Putamen (tissue), 1 donor: ENCODE data around the gene PLA2G1B.

Experiments used
- DNase-seq: peaks from one replicate; pipeline ENCODE4 v3.0.0-alpha.2; 2016; ENCODE audit warnings: low spot score

The PLA2G1B gene

DNA sequence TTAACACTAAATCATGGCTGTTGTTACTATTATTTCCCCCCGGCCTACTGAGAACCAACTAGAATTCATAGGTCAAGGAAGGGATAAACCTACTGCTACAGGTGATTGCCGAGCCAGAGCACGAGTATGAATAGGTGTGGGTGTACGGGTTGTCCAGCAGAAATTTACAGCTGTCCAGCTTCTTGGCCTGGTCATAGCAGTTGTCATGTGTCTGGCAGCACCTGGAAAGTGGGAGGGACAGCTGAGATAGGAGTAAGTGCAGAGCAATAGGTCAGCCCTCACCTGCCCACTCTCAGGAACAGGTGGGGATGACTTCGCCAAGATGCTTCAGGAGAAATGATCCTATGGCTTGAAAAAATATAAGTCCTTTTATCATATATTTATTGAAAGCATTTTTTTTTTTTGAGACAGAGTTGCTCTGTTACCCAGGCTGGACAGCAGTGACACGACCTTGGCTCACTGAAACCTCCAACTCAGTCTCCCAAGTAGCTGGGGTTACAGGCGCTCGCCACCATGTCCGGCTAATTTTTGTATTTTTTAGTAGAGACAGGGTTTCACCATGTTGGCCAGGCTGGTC lies 2.6 kb downstream of the PLA2G1B start:
- DNase-seq: no peak

DNA sequence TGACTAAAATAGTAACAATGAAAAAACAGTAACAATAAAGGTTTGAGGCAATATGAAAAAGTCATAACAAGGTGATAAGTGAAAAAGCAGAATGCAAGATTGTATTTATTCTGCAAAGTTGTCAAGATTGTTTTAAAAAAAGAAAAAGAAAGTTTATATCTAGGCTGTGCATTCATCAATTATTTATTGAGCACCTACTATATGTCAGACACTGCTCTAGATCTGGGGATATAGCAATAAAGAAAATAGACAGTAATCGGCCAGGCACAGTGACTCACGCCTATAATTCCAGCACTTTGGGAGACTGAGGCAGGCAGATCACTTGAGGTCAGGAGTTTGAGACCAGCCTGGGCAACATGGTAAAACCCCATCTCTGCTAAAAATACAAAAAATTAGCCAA lies 3.8 kb downstream of the PLA2G1B start:
- no peak for DNase-seq

DNA sequence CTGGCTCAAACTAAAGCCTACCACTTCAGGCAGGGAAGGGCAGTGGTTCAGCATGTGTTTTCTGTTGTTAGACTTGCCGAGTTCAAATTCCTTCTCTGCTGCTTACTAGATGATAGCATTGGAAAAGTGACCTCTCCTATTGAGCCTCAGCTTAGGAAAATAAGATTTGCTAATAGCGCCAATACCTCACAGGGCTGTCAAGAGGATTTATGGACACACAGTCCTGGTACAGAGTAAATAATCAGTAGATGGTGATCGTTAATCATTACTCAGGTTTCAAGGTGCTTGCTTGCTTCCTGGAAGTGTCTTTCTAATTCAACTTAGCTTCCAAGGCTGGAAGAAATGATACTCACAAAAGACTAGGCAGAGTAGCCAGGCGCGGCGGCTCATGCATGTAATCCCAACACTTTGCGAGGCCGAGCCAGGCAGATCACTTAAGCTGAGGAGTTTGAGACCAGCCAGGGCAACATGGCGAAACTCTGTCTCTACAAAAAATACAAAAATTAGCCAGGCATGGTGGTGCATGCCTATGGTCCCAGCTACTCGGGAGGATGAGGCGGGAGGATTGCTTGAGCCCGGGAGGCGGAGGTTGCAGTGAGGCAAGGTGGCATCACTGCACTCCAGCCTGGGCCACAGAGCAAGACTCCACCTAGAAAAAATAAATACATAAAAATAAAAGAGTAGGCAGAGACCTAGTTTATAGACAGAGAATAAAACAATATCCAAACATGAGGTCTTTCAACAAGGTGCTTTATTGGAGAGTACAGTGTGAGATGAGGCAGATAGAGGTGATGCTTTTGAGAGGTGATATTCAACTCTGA lies 6.0 kb downstream of the PLA2G1B start:
- DNase-seq: no peak

DNA sequence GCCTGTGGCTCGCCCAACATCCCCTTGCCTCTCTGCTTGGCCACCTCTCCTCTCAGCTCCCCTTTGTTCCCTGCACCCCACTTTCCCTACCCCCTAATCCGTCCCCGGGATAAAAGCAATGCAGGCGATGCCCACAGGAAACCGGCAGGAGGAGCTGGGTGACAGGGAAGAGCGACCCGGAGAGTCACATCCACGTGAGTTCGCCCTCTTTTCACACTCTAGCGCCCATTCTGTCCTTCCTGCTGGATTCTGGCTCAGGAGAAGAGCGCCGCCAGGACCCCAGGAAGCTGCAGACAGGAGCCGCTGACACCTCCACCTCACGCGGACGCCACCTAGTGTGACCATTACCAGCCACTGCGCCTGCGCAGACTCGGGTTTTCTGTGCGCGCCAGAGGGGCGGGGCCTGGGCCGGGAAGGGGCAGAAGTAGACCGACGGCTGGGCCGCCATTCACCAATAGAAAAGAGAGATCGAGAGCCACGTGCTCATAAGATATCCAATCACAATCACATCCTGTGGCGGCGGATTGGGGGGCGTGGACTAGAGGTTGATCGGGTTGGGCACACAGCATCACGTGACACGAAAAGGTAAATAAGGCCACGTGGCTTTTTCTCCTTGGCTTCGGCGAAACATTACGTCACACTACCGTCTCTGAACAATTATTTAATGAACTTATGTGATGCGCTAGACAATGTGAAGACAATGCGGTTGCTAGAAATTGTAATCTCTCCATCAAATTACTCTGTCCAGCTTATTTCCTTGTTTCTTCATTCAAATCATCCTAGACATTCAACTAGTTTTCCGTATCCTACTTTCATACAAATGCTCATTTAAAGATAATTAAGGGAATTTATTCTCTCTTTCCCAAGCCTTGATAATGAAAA lies 10.1 kb downstream of the PLA2G1B start:
- DNase-seq: peak; percentile 99

DNA sequence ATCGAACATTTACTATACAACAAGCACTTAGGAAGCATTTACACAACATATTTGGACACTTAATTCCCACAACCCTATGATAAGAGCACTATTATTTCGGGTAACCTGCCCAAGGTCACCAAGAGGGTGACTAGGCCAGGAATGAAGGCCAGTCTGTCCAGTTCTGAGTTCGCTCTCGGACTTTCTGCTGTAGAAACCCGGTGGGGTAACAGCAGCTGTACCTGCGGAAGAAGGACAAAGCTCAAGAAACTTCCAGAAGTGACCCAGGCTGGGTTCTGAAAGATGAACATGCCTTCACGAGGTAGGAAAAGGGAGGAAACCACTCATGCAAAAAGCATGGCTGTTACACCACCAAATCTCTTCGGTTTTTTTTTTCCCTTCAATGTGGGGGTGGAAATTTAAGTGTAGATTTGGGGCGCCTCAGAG lies 10.8 kb downstream of the PLA2G1B start:
- no peak for DNase-seq

DNA sequence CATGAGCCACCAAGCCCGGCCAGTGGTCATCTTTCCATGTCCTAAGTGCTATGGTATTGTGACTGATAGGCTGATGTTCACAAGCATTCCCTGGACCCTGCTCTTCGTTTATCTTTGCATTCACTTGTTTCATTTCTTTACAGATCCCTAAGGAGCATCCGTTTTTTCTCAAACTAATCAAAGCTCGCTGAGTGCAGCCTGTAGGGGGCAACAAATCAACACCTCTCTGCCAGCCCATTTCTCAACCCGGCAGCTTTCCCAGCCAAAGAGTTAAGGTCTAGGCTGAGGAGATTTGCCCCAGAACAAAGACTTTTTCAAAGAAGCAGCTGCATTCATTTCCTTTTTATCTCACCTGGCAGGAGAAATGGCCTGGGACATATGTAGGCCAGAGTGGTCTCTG lies 13.4 kb downstream of the PLA2G1B start:
- DNase-seq: no peak

DNA sequence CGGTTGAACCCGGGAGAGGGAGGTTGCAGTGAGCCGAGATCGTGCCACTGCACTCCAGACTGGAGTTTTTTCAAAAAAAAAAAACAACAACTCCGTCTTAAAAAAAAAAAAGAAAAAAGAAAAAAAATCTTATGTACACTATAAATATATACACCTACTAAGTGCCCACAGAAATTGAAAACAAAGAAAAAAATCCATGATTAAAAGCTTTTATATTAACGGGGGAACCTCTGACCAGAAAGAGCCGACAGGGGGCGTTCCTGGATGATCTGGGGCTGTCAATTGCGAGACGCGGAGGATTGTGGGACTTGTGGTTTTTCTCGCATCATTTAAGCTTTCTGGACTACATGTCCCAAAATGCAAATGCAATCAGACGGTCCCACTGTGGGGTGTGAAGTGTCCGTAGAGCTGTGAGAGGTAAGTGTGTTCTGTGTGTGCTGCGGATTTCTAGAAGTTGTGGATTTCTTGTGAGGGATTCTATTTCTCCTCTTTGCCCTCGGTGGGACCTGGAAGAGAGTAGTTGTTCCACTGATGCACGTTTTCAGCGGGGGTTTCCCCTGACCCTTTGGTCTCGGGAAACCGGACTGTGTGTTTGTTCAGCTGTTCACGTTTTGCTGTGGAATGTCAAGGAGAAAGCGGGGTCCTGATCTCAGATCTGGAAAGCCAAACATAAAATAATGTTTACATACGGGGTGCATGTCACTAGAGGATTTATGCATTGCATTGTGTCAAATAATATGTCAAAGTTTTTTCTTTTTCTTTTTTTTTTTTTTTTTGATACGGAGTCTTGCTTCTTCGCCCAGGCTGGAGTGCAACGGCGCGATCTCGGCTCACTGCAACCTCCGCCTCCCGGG lies 25.4 kb downstream of the PLA2G1B start, which contains the start of gene SIRT4:
Gene SIRT4 (plus strand): TSS at position 360 of the 854 bp plus-strand sequence. CDS start 1,241 bp downstream, outside the sequence.
- DNase-seq: peak; percentile 97

DNA sequence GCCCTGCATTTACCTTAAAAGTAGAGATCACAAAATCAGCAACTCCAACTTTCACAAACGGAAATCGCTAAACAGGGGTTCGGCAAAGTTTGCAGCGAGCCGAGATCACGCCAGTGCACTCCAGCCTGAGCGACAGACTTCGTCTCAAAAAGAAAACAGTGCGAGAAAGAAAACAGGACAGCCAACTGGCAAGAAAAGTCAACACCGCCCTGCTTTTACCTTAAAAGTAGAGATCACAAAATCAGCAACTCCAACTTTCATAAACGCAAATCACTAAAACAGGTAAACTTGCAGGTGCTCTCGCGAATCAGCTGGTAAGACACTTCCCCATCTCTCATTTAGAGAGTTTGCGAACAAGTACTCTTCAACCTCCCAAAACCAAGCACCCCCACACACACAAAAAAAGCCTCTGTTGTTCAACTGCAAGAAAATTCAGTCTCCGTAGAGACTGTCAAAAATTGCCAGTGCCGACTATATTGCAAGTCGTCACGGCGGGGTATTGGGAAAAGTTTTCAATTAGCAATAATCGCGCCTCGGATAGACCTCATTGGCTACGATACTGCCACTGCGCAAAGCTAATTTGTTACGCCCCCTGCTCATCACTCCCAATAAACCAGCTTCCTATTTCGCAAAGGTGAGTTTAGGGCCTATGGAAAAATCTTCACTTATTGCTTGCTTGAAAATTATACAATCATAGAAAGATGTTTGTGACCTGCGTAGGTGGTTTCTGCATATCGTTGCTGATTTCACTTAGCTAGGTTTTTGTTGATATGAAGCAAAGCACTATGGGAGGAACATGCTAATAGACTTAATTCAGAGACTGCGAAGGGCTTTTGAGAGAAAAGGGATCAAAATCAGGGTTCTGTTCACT lies 34.7 kb downstream of the PLA2G1B start, which contains the start of gene RNU4-1:
Gene RNU4-1 (minus strand): TSS at position 577 of the 871 bp plus-strand sequence.
- DNase-seq: peak; percentile 87

DNA sequence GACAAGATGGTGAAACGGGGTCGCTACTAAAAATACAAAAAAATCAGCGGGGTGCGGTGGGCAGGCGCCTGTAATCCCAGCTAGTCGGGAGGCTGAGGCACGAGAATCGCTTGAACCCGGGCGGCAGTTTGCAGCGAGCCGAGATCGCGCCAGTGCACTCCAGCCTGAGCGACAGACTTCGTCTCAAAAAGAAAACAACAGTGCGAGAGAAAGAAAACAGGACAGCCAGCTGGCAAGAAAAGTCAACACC lies 35.2 kb downstream of the PLA2G1B start:
- no peak for DNase-seq

DNA sequence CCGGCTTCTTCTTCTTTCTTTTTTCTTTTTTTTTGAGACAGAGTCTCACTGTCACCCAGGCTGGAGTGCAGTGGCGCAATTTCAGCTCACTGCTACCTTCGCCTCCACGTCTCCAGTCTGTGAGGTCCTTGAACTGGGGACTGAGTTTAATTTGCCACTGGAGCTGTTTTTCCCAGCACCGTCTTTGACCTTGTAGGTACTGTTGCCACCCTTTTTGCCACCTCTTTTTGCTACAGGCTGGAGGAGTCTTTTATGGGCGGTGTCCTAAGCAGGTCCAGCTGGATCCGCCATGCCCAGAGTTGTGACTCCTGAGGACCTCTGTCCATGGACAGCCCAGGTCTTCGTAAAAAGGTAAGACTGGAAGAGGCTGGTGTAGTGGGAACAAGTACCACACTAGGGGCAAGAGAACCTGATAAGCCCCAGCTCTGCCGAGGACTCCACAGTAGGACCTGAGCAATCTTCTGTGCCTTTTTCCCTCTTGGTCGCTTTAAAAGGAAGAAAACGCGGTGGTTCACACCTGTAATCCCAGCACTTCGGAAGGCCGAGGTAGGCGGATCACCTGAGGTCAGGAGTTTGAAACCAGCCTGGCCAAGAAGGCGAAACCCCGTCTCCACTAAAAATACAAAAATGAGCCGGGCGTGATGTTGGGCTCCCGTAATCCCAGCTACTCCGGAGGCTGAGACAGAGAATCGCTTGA lies 36.8 kb downstream of the PLA2G1B start:
- DNase-seq: no peak

DNA sequence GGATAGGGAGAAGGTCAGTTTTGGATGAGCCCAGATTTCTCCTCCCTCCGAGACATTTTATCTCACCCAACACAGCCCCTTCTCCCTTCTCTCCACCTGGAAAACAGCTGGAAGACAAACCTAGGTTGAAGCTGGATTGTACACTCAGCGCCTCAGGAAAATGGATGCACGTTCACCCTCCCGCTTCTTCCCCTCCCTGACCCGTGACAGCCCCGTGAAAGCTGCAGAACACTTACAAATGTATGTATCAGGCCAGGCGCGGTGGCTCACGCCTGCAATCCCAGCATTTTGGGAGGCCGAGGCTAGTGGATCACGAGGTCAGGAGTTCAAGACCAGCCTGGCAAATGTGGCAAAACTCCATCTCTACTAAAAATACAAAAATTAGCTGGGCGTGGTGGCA lies 40.1 kb downstream of the PLA2G1B start:
- no peak for DNase-seq

DNA sequence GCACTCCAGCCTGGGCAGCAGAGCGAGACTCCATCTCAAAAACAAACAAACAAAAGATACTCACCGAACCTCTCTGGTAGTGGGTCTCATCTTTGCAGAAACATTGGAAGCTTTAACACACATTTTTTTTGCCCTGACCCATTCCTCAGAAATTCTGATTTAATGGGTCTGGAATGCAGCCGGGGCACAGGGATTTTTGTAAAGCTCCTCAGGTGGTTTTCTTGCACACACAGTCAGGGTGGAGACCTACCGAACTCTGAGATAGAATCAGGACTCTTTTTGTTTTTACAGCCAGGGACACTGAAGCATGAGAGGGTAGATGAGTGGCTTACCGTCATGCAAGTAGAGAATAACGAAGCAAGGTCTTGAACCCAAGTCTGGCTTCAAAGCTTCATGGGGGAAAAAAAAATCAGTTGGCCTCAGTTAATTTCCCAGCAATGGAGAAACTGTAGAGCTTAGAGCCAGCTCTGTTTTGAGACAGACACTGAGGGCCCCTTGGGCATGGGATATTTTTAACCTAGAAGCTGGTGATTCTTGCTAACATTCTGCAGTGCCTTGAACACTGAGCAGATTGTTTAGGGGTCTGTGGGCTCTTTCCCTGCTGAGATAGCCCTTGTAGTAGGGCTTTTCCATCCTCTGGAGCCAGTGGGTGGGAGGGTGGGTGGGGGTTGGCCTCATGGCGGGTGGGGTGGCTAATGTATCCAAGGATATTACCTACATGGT lies 40.6 kb downstream of the PLA2G1B start:
- DNase-seq: no peak

DNA sequence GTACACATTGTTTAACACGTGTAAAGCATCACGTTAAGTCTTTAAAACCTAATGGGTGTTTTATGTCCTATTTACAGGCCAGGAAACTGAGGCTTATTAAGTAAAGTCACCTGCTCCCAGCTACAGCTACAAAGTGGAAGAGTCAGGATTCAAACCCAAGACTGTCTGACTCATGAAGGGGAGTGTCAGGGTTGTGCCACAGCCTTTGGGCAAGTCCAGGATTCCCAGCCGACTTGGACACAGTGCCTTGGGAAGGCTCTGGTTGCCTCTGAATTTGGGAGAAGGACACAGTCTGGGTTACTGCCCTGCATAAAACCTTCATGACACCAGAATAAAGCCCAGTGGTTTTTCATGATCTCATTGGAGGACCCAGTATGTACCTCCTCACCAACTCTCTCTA lies 43.2 kb downstream of the PLA2G1B start:
- no peak for DNase-seq

DNA sequence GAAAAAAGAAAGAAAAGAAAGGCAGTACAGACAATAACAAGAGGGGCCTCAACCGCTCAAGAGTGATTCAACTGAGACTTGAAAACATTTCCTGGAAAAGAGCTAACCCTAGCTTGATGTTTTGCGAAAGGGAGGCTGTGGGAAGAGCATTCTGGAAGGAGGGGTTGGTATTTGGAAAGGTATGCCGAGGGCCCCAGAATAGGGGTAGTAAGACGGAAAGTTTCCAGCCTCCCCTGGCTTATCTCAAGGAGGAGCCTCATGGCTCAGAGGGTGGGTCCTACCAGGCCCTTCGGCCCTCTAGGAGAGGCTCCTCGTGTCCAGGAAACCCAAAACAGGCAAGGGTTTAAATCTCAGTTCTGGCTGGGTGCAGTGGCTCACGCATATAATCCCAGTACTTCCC lies 44.3 kb downstream of the PLA2G1B start:
- DNase-seq: no peak

DNA sequence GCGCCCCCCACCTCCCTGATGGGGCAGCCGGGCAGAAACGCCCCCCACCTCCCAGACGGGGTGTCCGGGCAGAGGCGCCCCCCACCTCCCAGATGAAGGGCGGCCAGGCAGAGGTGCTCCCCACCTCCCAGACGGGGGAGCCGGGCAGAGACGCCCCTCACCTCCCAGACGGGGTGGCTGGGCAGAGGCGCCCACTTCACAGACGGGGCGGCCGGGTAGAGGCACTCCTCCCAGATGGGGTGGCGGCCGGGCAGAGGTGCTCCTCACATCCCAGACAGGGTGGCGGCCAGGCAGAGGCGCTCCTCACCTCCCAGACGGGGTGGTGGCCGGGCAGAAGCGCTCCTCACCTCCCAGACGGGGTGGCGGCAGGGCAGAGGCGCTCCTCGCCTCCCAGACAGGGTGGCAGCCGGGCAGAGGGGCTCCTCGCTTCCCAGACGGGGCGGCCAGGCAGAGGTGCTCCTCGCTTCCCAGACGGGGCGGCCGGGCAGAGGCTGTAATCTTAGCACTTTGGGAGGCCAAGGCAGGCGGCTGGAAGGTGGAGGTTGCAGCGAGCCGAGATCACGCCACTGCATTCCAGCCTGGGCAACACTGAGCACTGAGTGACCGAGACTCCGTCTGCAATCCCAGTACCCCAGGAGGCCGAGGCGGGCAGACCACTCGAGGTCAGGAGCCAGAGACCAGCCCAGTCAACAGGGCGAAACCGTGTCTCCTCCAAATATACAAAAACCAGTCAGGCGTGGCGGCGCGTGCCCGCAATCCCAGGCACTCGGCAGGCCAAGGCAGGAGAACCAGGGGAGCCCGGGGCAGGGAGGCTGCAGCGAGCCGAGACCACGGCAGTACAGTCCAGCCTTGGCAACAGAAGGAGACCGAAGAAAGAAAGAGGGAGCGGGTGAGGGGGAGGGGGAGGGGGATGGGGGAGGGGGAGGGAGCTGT lies 49.2 kb downstream of the PLA2G1B start:
- no peak for DNase-seq

DNA sequence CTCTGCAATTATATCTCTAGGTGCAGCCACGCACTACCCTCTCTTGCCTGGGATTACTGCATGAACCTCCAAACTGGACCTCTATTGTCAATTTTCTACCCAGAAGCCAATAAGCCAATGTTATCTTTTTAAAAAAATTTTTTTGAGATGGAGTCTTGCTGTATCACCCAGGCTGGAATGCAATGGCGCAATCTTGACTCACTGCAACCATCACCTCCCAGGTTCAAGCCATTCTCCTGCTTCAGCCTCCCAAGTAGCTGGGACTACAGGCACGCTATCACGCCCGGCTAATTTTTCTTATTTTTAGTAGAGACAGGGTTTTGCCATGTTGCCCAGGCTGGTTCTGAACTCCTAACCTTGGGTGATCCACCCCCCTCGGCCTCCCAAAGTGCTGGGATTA lies 50.8 kb downstream of the PLA2G1B start:
- no peak for DNase-seq
